ENCODE measurements around the gene HNRNPUL1. TPM values are rescaled to one million over a fixed set of nuclear protein-coding genes. Genes with fewer than 3 reads are reported as not detected.

HNRNPUL1 gene
- total and polyA plus RNA-seq, 9 of the 15 experiments (the other 6 are each of a cell fraction or from before 2014, with no cell fraction given), result 7.3 to 211 (median 85.0) TPM

GRCh38 chr19:41263850-41264580, at the start of gene HNRNPUL1 (continued):
- TF ChIP-seq YY1 (IDR thresholded peaks at IDR 0.05; ENCODE audit: borderline replicate concordance in 1 of 3, control insufficient read depth in 1 of 3, extremely low read depth in 1 of 3, insufficient read depth in 3 of 3, insufficient read length in 1 of 3, insufficient replicate concordance in 2 of 3, low read depth in 1 of 3, low read length in 2 of 3) (peak; percentile 96 to 98 (median 98)), ZNF609 (CRISPR knock-in tag; IDR thresholded peaks at IDR 0.05; ENCODE audit: borderline replicate concordance) (no peak; the same call in 1 of the 2 replicates), E4F1 (CRISPR knock-in tag; IDR thresholded peaks at IDR 0.05; ENCODE audit: borderline replicate concordance) (no peak), THRA (IDR thresholded peaks at IDR 0.05) (no peak), CTCFL (IDR thresholded peaks at IDR 0.05; ENCODE audit: borderline replicate concordance, insufficient read depth, low read depth, low read length, poor library complexity, severe bottlenecking) (peak; percentile 38), FOXM1 (IDR thresholded peaks at IDR 0.05; ENCODE audit: low read depth) (peak; percentile 82), FOXM1 (CRISPR knock-in tag; IDR thresholded peaks at IDR 0.05; ENCODE audit: low read depth) (peak; percentile 82; the same call in 1 of the 2 replicates), HNRNPLL (IDR thresholded peaks at IDR 0.05; ENCODE audit: low read depth, low read length, poor library complexity, severe bottlenecking) (peak; percentile 95), ZBTB49 (CRISPR knock-in tag; IDR thresholded peaks at IDR 0.05; ENCODE audit: borderline replicate concordance) (no peak)

Data from K562 (cell line).